Measurements from ENCODE around the gene TGFBR1.

DNA sequence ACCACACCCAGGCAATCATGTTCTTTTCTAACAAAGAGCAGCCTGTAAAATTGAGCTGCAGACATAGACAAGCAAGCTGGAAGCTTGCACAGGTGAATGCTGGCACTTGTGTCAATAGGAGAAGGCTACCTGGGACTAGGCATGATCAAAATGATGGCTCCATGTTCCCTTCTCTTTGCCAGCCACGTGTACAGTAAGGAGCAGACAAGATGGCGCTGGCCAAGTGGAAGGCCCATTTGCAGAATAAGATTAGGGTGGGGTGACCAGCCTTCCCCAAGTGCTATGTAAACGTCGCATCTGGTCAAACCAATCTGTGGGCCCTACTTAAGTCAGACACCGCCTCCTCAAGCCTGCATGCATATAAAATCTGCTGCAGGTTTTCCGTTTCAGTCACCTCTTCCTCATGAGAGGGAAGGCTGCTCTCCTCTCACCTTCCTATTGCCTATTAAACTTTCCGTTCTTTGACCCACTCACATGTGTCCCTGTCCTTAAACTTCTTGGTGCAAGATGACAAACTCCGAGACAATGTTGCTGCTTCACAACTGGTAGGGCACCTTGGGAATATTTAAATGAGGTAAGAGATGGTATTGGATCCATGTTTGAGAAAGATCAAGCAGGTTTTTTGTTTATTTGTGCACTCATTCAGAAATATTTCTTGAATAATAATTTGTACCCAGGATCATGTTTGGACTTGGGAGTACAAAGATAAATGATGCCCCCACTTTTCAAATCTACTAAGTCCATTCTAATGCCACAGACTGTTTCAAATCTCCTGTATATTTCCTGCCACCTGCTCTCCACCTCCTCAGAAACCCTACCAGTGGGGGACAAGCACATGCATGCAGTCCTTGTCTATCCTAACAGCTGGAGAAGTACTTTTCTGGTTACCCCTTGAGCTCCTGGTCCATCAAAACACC lies 30.7 kb upstream of the TGFBR1 start:
- TF ChIP-seq USF1 (IDR thresholded peaks at IDR 0.05) (no peak), TEAD4 (IDR thresholded peaks at IDR 0.05) (no peak)
